Liver (tissue), 3 donors: ENCODE measurements around the gene RALGAPA2.

Experiments used
- CTCF ChIP-seq: fragments of 150-350 bp; IDR thresholded peaks from 2 replicates; pipeline ENCODE4 v1.5.1; 2017; ENCODE audit warnings: improper control_type of control experiment, low read depth, low read length; ENCODE audit not compliant: missing input control
- HNF4G ChIP-seq: IDR thresholded peaks from 2 replicates; pipeline ENCODE4 v1.6.1; 2016; ENCODE audit warnings: antibody characterized with exemption
- RAD21 ChIP-seq, 2 donors: IDR thresholded peaks; 2 replicates each; pipeline ENCODE4 v1.6.1; 2016; ENCODE audit warnings: antibody characterized with exemption in 2 of 2, mild to moderate bottlenecking in 2 of 2
- REST ChIP-seq: IDR thresholded peaks from 2 replicates; pipeline ENCODE4 v1.6.1; 2016; ENCODE audit warnings: antibody characterized with exemption, mild to moderate bottlenecking
- SP1 ChIP-seq: IDR thresholded peaks from 2 replicates; pipeline ENCODE4 v1.6.1; 2018; ENCODE audit warnings: antibody characterized with exemption, mild to moderate bottlenecking
- TAF1 ChIP-seq: conservative IDR thresholded peaks from 2 replicates; pipeline ENCODE4 v1.6.1; 2016; ENCODE audit warnings: antibody characterized with exemption, mild to moderate bottlenecking
- YY1 ChIP-seq: IDR thresholded peaks from 2 replicates; pipeline ENCODE4 v1.6.1; 2016; ENCODE audit warnings: antibody characterized with exemption, mild to moderate bottlenecking
- TF ChIP-seq, protein P1 (sequence below): IDR thresholded peaks from 2 replicates; pipeline ENCODE4 v1.6.1; 2016; ENCODE audit warnings: antibody characterized with exemption
- donor health status: healthy.
- donor health status: healthy.

DNA sequence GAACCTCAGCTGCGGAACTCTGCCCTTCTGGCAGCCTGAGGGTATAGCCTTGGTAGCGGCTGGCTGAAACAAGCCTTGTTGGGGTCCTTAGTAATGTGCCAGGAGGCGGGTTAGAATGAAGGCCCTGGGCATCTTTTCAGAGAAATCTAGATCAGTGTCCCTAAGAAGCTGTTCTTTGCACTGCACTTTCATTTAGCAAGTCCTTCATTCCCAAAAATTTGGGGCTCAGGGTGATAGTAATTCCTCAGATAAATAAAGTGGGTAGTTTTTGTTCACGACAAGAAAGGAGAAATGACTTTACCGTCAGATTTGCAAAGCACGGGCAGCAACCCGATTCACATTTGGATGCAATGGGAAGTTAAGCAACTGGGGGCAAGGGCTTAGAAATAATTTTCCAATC is 341.4 kb downstream of the RALGAPA2 start:
- TF ChIP-seq CTCF: no peak
- no peak for TF ChIP-seq SP1
- no peak for TF ChIP-seq YY1
- no peak for TF ChIP-seq TAF1
- TF ChIP-seq REST: no peak
- no peak for TF ChIP-seq RAD21 (IDR thresholded peaks at IDR 0.05)
- no peak for TF ChIP-seq HNF4G
- TF ChIP-seq, protein P1, sequence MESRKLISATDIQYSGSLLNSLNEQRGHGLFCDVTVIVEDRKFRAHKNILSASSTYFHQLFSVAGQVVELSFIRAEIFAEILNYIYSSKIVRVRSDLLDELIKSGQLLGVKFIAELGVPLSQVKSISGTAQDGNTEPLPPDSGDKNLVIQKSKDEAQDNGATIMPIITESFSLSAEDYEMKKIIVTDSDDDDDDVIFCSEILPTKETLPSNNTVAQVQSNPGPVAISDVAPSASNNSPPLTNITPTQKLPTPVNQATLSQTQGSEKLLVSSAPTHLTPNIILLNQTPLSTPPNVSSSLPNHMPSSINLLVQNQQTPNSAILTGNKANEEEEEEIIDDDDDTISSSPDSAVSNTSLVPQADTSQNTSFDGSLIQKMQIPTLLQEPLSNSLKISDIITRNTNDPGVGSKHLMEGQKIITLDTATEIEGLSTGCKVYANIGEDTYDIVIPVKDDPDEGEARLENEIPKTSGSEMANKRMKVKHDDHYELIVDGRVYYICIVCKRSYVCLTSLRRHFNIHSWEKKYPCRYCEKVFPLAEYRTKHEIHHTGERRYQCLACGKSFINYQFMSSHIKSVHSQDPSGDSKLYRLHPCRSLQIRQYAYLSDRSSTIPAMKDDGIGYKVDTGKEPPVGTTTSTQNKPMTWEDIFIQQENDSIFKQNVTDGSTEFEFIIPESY: no peak
